Right lobe of liver (tissue), 4 donors: ENCODE results near the gene HDAC9.

Source experiments
- CTCF ChIP-seq, 4 donors: fragments of 200-600 bp in 3 of 4; fragments of 450-650 bp in 1 of 4; IDR thresholded peaks; one replicate each; pipeline versions ENCODE4 v1.5.1 to v1.8.0; 2016 to 2022; ENCODE audit warnings: antibody characterized with exemption in 4 of 4, mild to moderate bottlenecking in 2 of 4
- POLR2A ChIP-seq: fragments of 450-650 bp; IDR thresholded peaks from one replicate; pipeline ENCODE4 v1.6.1; 2017; ENCODE audit warnings: antibody characterized with exemption, mild to moderate bottlenecking
- donor health status: DM: no; HTN: no; CAD: no.
- donor health status: DM: no; HTN: no; CAD: no.
- donor health status: DM: no; HTN: yes; CAD: no.

GRCh38 chr7:18475488-18475887 lies 20.1 kb upstream of the HDAC9 start:
- no peak for TF ChIP-seq CTCF (IDR thresholded peaks at IDR 0.05)
- no peak for TF ChIP-seq POLR2A
